Measurements from ENCODE around the gene TCOF1. TPM values are rescaled to one million over a fixed set of nuclear protein-coding genes. Genes with fewer than 3 reads are reported as not detected.

Gene TCOF1
- total and polyA plus RNA-seq, 2 of the 8 experiments (the other 6 are each of a cell fraction or from before 2014, with no cell fraction given), result 35.9 to 170 TPM

DNA sequence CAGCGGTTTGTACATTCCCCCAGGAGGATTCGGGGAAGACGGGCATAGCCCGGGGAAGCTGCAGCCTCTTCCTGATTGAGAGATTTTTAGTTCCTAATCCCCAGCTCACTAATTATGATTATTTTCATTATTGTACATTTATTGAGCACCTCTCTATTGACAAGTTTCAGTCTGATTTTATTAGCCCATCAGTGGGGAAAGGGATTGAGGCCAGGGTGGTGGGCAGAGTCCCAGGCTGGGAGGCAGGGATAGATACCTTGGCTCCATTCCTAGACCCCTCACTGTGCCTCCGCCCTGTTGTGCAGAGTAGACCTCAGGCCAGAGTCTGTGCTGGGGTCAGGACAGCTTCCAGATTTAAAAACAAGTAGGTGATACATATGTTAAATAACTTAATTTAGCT is 27.2 kb downstream of the TCOF1 start:
- no peaks in the 10 kb centered on the region for H3K79me2 ChIP-seq (ENCODE audit: control insufficient read depth in 1 of 2, insufficient read depth in 2 of 2, low read length in 2 of 2)
- H3K4me3 ChIP-seq (ENCODE audit: extremely low read depth in 1 of 4, insufficient read depth in 2 of 4, low read depth in 3 of 4, low read length in 4 of 4), result no peak overlapping the region
- peaks cover 56 to 92% (median 84%) of the 10 kb centered on the region in 4 experiments for H3K36me3 ChIP-seq (ENCODE audit: control insufficient read depth in 2 of 4, insufficient read depth in 4 of 4, low read length in 3 of 4)
- H4K91ac ChIP-seq (replicated peaks; ENCODE audit: insufficient read length, low read length), result no peak overlapping the region
- FAIRE-seq (no peak), DNase-seq (ENCODE audit: low read depth in 1 of 2, low spot score in 2 of 2) (no peak)
- H3K27ac ChIP-seq (ENCODE audit: low read depth, low read length), result no peak overlapping the region
- H3K18ac ChIP-seq (ENCODE audit: extremely low read depth, low read length), result no peak overlapping the region
- H3K9me3 ChIP-seq (ENCODE audit: insufficient read depth in 2 of 2, low read depth in 1 of 2, low read length in 1 of 2), result no peaks in the 10 kb centered on the region
- H3K23me2 ChIP-seq (ENCODE audit: low read depth, low read length), result no peaks in the 10 kb centered on the region
- no peak overlapping the region for H4K8ac ChIP-seq (ENCODE audit: extremely low read depth, insufficient read depth, low read length)
- H3K23ac ChIP-seq (ENCODE audit: insufficient read length), result no peak overlapping the region
- H3K9ac ChIP-seq (replicated peaks in 1 of 4; ENCODE audit: extremely low read depth in 1 of 4, low read depth in 3 of 4, low read length in 3 of 4), result no peak overlapping the region
- H2AK5ac ChIP-seq (ENCODE audit: low read depth, low read length), result no peak overlapping the region
- no peaks in the 10 kb centered on the region for H3K79me1 ChIP-seq (ENCODE audit: low read depth, low read length)
- H3K4me2 ChIP-seq (ENCODE audit: insufficient read depth in 1 of 2, low read depth in 2 of 2, low read length in 2 of 2), result no peak overlapping the region
- no peak overlapping the region for H3K14ac ChIP-seq (ENCODE audit: insufficient read length)
- no peaks in the 10 kb centered on the region for H3K27me3 ChIP-seq (replicated peaks in 1 of 4; ENCODE audit: control insufficient read depth in 3 of 4, extremely low read depth in 1 of 4, insufficient read depth in 3 of 4, low read length in 3 of 4)
- no peak overlapping the region for H2BK12ac ChIP-seq (ENCODE audit: low read depth, low read length)
- no peak overlapping the region for H3K56ac ChIP-seq (replicated peaks; ENCODE audit: insufficient read length, low read depth, low read length)
- no peak overlapping the region for H4K5ac ChIP-seq (ENCODE audit: insufficient read length, low read depth, low read length)
- H2AFZ ChIP-seq (ENCODE audit: low read length), result no peak overlapping the region
- ChIA-PET CTCF (ENCODE audit: partially characterized antibody) (interaction anchor here (1.2 to 21.5 kb wide), 2 partner anchors 14 to 46 kb away, joined by 4 to 274 read pairs; no protein-coding TSS in a partner anchor), POLR2A (ENCODE audit: partially characterized antibody) (interaction anchor here (0.9 to 32.3 kb wide), 3 partner anchors 9 to 22 kb away, joined by 3 to 455 read pairs (median 235); partner anchors contain the start of gene TCOF1)
- H3K4me1 ChIP-seq (replicated peaks in 1 of 4; ENCODE audit: control insufficient read depth in 3 of 4, insufficient read depth in 4 of 4, low read length in 3 of 4), result no peaks in the 10 kb centered on the region
- WGBS, 2 experiments (ENCODE audit: extremely low coverage in 1 of 2, insufficient coverage in 1 of 2, insufficient read length in 1 of 2, insufficient replicate concordance in 2 of 2, low coverage in 1 of 2, low lambda C conversion rate in 2 of 2, missing lambda C conversion rate in 1 of 2), result 94% methylated on average over 5 of the region's 5 CpGs; no CpG with 5 or more reads in 1 of the 2 experiments
- TF ChIP-seq JUND (IDR thresholded peaks at IDR 0.05; ENCODE audit: low read length), result no peak
- no peak for TF ChIP-seq HDAC6 (IDR thresholded peaks at IDR 0.05; ENCODE audit: low read depth, low read length)
- TF ChIP-seq CBX5 (IDR thresholded peaks at IDR 0.05; ENCODE audit: low read depth, low read length), result no peak
- TF ChIP-seq SP1 (IDR thresholded peaks at IDR 0.05; ENCODE audit: low read depth, low read length), result no peak
- TF ChIP-seq SIN3A (conservative IDR thresholded peaks at IDR 0.05 in 1 of 2, IDR thresholded peaks at IDR 0.05 in 1 of 2; ENCODE audit: low read depth in 1 of 2, low read length in 2 of 2), result no peak
- TF ChIP-seq RFX5 (IDR thresholded peaks at IDR 0.05; ENCODE audit: borderline replicate concordance, low read depth, low read length), result no peak
- TF ChIP-seq, protein P1, sequence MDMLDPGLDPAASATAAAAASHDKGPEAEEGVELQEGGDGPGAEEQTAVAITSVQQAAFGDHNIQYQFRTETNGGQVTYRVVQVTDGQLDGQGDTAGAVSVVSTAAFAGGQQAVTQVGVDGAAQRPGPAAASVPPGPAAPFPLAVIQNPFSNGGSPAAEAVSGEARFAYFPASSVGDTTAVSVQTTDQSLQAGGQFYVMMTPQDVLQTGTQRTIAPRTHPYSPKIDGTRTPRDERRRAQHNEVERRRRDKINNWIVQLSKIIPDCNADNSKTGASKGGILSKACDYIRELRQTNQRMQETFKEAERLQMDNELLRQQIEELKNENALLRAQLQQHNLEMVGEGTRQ (IDR thresholded peaks at IDR 0.05; ENCODE audit: low read length), result no peak
- H4K20me1 ChIP-seq (replicated peaks in 1 of 2; ENCODE audit: control insufficient read depth in 1 of 2, insufficient read depth in 2 of 2, low read length in 2 of 2), result peaks cover 3 to 7% of the 10 kb centered on the region in 2 experiments
- H2BK15ac ChIP-seq (ENCODE audit: low read length), result no peak overlapping the region
- no peak overlapping the region for H3K4ac ChIP-seq (replicated peaks; ENCODE audit: insufficient read length, low read depth, low read length)
- H2BK120ac ChIP-seq (replicated peaks; ENCODE audit: low read depth, low read length), result no peak overlapping the region
- H2BK20ac ChIP-seq (ENCODE audit: low read length), result no peak overlapping the region
- H2BK5ac ChIP-seq (ENCODE audit: low read depth, low read length), result no peak overlapping the region
